ENCODE results near the gene SOX12.
A peak's percentile ranks its signal among the peaks of the same experiment; 100 is the strongest.
"Not testable (repeated sequence)": the region's sequence is repeated elsewhere in the genome, so short reads cannot be mapped to it uniquely, and the experiment has no call there.

SOX12 gene

GRCh38 chr20:328975-329695 is 3.8 kb downstream of the SOX12 start:
- no peak for DNase-seq (ENCODE audit: low read depth)

GRCh38 chr20:329851-330232 is 4.5 kb downstream of the SOX12 start:
- no peak for DNase-seq (ENCODE audit: low read depth)

- DNase-seq (ENCODE audit: low read depth), result peak; percentile 75
Observed at GRCh38 chr20:330233-331149, 5.1 kb downstream of the SOX12 start.

- DNase-seq (ENCODE audit: low read depth), result no peak
Observed at GRCh38 chr20:334578-334977, 9.2 kb downstream of the SOX12 start.

GRCh38 chr20:336040-336439 is 10.7 kb downstream of the SOX12 start:
- DNase-seq (ENCODE audit: low read depth), result not testable (repeated sequence)

- DNase-seq (ENCODE audit: low read depth), result peak; percentile 91
Observed at GRCh38 chr20:341682-342081, 16.3 kb downstream of the SOX12 start.

GRCh38 chr20:343107-343506 is 17.8 kb downstream of the SOX12 start:
- no peak for DNase-seq (ENCODE audit: low read depth)

- DNase-seq (ENCODE audit: low read depth), result no peak
Observed at GRCh38 chr20:346033-346639, 20.8 kb downstream of the SOX12 start.

- DNase-seq (ENCODE audit: low read depth), result peak; percentile 77
Observed at GRCh38 chr20:346640-347316, 21.4 kb downstream of the SOX12 start, which contains the start of gene NRSN2. NRSN2 (plus strand) TSS chr20:347111; CDS start chr20:349644, 2,533 bp downstream.

- no peak for DNase-seq (ENCODE audit: low read depth)
Observed at GRCh38 chr20:347317-347639, 21.9 kb downstream of the SOX12 start.

GRCh38 chr20:347640-348484 is 22.5 kb downstream of the SOX12 start:
- DNase-seq (ENCODE audit: low read depth), result peak; percentile 96

- DNase-seq (ENCODE audit: low read depth), result no peak
Observed at GRCh38 chr20:348972-349841, 23.9 kb downstream of the SOX12 start.

- no peak for DNase-seq (ENCODE audit: low read depth)
Observed at GRCh38 chr20:353166-353565, 27.8 kb downstream of the SOX12 start.

GRCh38 chr20:354298-354977 is 29.1 kb downstream of the SOX12 start:
- DNase-seq (ENCODE audit: low read depth), result peak; percentile 80

- DNase-seq (ENCODE audit: low read depth), result not testable (repeated sequence)
Observed at GRCh38 chr20:356154-356553, 30.8 kb downstream of the SOX12 start.

GRCh38 chr20:356745-357144 is 31.4 kb downstream of the SOX12 start:
- no peak for DNase-seq (ENCODE audit: low read depth)

GRCh38 chr20:358891-359555 is 33.7 kb downstream of the SOX12 start:
- peak; percentile 29 for DNase-seq (ENCODE audit: low read depth)

GRCh38 chr20:361561-361960 is 36.2 kb downstream of the SOX12 start:
- no peak for DNase-seq (ENCODE audit: low read depth)
